Natural killer cell (primary cell): ENCODE measurements around the gene R3HDM1. TPM values are rescaled to one million over a fixed set of nuclear protein-coding genes. Genes with fewer than 3 reads are reported as not detected.

Source experiments
- ATAC-seq, 3 donors: fragments of 150-1000 bp in 2 of 3; fragments of 200-7000 bp in 1 of 3; cut with Tn5 transposase; 1 replicate in 1 of 3; 2 replicates in 2 of 3; pipeline ENCODE4 v1.10.0; 2021; ENCODE audit warnings: mild to moderate bottlenecking in 2 of 3, moderate library complexity in 2 of 3
- DNase-seq, 2 donors: peaks; one replicate each; pipeline versions ENCODE4 v3.0.0 to v3.0.0-alpha.2; 2013 to 2021; ENCODE audit warnings: mixed read lengths in 1 of 2
- H3K27ac ChIP-seq: one replicate; pipeline ENCODE4 v1.5.1; 2013; ENCODE audit warnings: mild to moderate bottlenecking, low read length
- H3K27me3 ChIP-seq: one replicate; pipeline ENCODE4 v1.6.1; 2013; ENCODE audit warnings: low read length; ENCODE audit not compliant: control insufficient read depth, insufficient read depth
- H3K36me3 ChIP-seq: one replicate; pipeline ENCODE4 v1.6.1; 2013; ENCODE audit warnings: low read length; ENCODE audit not compliant: control insufficient read depth, insufficient read depth
- H3K4me1 ChIP-seq: one replicate; pipeline ENCODE4 v1.6.1; 2013; ENCODE audit warnings: low read length; ENCODE audit not compliant: control insufficient read depth, insufficient read depth
- H3K4me3 ChIP-seq: one replicate; pipeline ENCODE4 v1.5.1; 2013; ENCODE audit warnings: low read length
- H3K9me3 ChIP-seq: one replicate; pipeline ENCODE4 v1.6.1; 2013; ENCODE audit warnings: low read length; ENCODE audit not compliant: control insufficient read depth, insufficient read depth
- H3K27ac Mint-ChIP-seq, 2 donors: one replicate each; pipeline ENCODE4 v1.8.0; 2022; ENCODE audit warnings: mild to moderate bottlenecking in 2 of 2, mixed read lengths in 2 of 2, moderate library complexity in 1 of 2
- H3K27me3 Mint-ChIP-seq, 2 donors: one replicate each; pipeline ENCODE4 v1.8.0; 2022; ENCODE audit warnings: low read depth in 2 of 2, mixed read lengths in 2 of 2
- H3K36me3 Mint-ChIP-seq: one replicate; pipeline ENCODE4 v1.8.0; 2022; ENCODE audit warnings: mixed read lengths
- H3K4me1 Mint-ChIP-seq, 2 donors: one replicate each; pipeline ENCODE4 v1.8.0; 2022; ENCODE audit warnings: mixed read lengths in 2 of 2
- H3K4me3 Mint-ChIP-seq: one replicate; pipeline ENCODE4 v1.8.0; 2022; ENCODE audit warnings: mild to moderate bottlenecking, moderate library complexity, mixed read lengths
- H3K9me3 Mint-ChIP-seq, 2 donors: one replicate each; pipeline ENCODE4 v1.8.0; 2022; ENCODE audit warnings: mixed read lengths in 2 of 2
- CTCF ChIP-seq: fragments of 200-600 bp; IDR thresholded peaks from one replicate; pipeline ENCODE4 v1.8.0; 2022; ENCODE audit warnings: antibody characterized with exemption
- WGBS: methylation state at CpG from one replicate; pipeline ENCODE4 v1.1.7; 2013; ENCODE audit warnings: missing lambda C conversion rate; ENCODE audit not compliant: insufficient coverage; 5-methylcytosine and 5-hydroxymethylcytosine counted together
- intact Hi-C: fragments of 100-400 bp; cut with micrococcal nuclease; formaldehyde crosslinking; loops from one replicate; pipeline ENCODE4 v1.14.2; 2022
- total RNA-seq, 4 donors: library from RNA; stranded (reverse); fragments of 120-200 nt in 1 of 4; gene quantifications; one replicate each; pipeline versions ENCODE4 v1.2.3 to v1.2.4, GENCODE V29; 2013 to 2022

The R3HDM1 gene
- total RNA-seq, 3 donors from 2014 or later (not counting 1 experiment from before 2014, with no cell fraction given): 34.9 to 48.6 (median 39.7) TPM

- H3K9me3 Mint-ChIP-seq: no peaks in the 10 kb centered on the region
- no peak for TF ChIP-seq CTCF
Observed at GRCh38 chr2:135547311-135547710, 16.0 kb downstream of the R3HDM1 start.

GRCh38 chr2:135551356-135551755 is 20.1 kb downstream of the R3HDM1 start:
- intact Hi-C loops: no loop called here
- Mint-ChIP-seq H3K4me1 (peaks cover 11 to 19% of the 10 kb centered on the region in 2 donors), H3K4me3 (no peak overlapping the region), H3K27me3 (no peaks in the 10 kb centered on the region), H3K9me3 (no peaks in the 10 kb centered on the region), H3K27ac (no peak overlapping the region), H3K36me3 (no peaks in the 10 kb centered on the region)
- Histone ChIP-seq H3K9me3 (no peaks in the 10 kb centered on the region), H3K27me3 (no peaks in the 10 kb centered on the region), H3K36me3 (peaks cover 1% of the 10 kb centered on the region), H3K4me3 (no peak overlapping the region), H3K27ac (no peak overlapping the region), H3K4me1 (no peaks in the 10 kb centered on the region)
- ATAC-seq: no peak
- no peak for DNase-seq
- WGBS: 94% methylated on average over 3 of the region's 5 CpGs
- no peak for TF ChIP-seq CTCF

More at GRCh38 chr2:135547311-135547710, 16.0 kb downstream of the R3HDM1 start:
- Histone ChIP-seq H3K27me3 (no peaks in the 10 kb centered on the region), H3K4me3 (no peak overlapping the region), H3K9me3 (no peaks in the 10 kb centered on the region), H3K4me1 (no peaks in the 10 kb centered on the region), H3K36me3 (peaks cover 4% of the 10 kb centered on the region), H3K27ac (no peak overlapping the region)
- Mint-ChIP-seq H3K27me3 (no peaks in the 10 kb centered on the region), H3K4me1 (peaks cover 13 to 20% of the 10 kb centered on the region in 2 donors), H3K4me3 (no peak overlapping the region), H3K36me3 (no peaks in the 10 kb centered on the region), H3K27ac (no peak overlapping the region)
- intact Hi-C loops: no loop called here
- ATAC-seq (no peak), DNase-seq (no peak)
- WGBS: 100% methylated on average over 2 of the region's 3 CpGs

- Histone ChIP-seq H3K9me3 (no peaks in the 10 kb centered on the region), H3K4me1 (no peaks in the 10 kb centered on the region), H3K36me3 (no peaks in the 10 kb centered on the region), H3K27ac (no peak overlapping the region), H3K27me3 (no peaks in the 10 kb centered on the region), H3K4me3 (no peak overlapping the region)
- WGBS: 99% methylated on average over 4 of the region's 4 CpGs
- no peak overlapping the region for H3K27ac Mint-ChIP-seq
- no peak for ATAC-seq
- no peaks in the 10 kb centered on the region for H3K36me3 Mint-ChIP-seq
- no peak for DNase-seq
- H3K27me3 Mint-ChIP-seq: no peaks in the 10 kb centered on the region
- intact Hi-C loops: no loop called here
- TF ChIP-seq CTCF: no peak
- H3K4me3 Mint-ChIP-seq: no peak overlapping the region
- peaks cover 21 to 22% of the 10 kb centered on the region in 2 donors for H3K4me1 Mint-ChIP-seq
- H3K9me3 Mint-ChIP-seq: no peaks in the 10 kb centered on the region
Observed at GRCh38 chr2:135552887-135553286, 21.6 kb downstream of the R3HDM1 start.

GRCh38 chr2:135555311-135555710 is 24.0 kb downstream of the R3HDM1 start:
- H3K36me3 Mint-ChIP-seq: no peaks in the 10 kb centered on the region
- no peak overlapping the region for H3K27ac Mint-ChIP-seq
- no peak overlapping the region for H3K4me3 ChIP-seq
- no peaks in the 10 kb centered on the region for H3K9me3 Mint-ChIP-seq
- intact Hi-C loops: no loop called here
- 94% methylated on average over 3 of the region's 4 CpGs for WGBS
- no peak overlapping the region for H3K27ac ChIP-seq
- no peaks in the 10 kb centered on the region for H3K36me3 ChIP-seq
- ATAC-seq (no peak), DNase-seq (no peak)
- H3K4me3 Mint-ChIP-seq: no peak overlapping the region
- H3K9me3 ChIP-seq: no peaks in the 10 kb centered on the region
- H3K27me3 ChIP-seq: no peaks in the 10 kb centered on the region
- no peaks in the 10 kb centered on the region for H3K27me3 Mint-ChIP-seq
- no peak for TF ChIP-seq CTCF
- H3K4me1 Mint-ChIP-seq: peaks cover 21 to 28% of the 10 kb centered on the region in 2 donors
- H3K4me1 ChIP-seq: no peaks in the 10 kb centered on the region
